ENCODE measurements around the gene ARID3C. TPM values are rescaled to one million over a fixed set of nuclear protein-coding genes. Genes with fewer than 3 reads are reported as not detected.
A peak's percentile ranks its signal among the peaks of the same experiment; 100 is the strongest.
"Not testable (repeated sequence)": the region's sequence is repeated elsewhere in the genome, so short reads cannot be mapped to it uniquely, and the experiment has no call there.

Gene ARID3C
- total RNA-seq, 1 experiment from 2014 or later = not detected

DNA sequence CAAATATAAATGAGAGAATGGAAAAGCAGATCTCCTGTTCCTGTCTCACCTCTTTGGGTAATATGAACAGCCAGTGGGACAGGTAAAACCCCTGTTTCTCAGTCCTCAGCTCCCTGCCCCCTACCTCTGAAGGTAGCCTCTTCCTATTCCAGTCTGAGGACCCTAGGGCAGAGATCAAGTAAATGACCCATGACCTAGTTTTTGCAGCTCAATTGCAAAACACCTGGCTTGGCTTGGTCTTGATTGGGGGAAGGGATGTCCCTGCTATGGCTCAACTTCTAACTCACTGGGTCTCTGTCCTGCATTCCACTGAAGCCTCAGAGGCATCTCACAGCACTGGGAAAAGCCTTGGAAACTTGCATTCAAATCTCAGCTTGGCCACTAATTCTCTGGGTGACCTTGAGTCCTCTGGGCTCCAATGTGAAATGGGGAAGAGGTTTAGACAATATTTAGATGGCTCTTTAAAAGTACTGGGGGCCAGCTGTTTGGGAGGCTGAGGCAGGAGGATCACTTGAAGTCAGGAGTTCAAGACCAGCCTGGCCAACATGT is 16.0 kb upstream of the ARID3C start:
- Histone ChIP-seq H3K4me3 (ENCODE audit: insufficient read depth, low read depth, low read length) (no peak overlapping the region), H3K36me3 (replicated peaks; ENCODE audit: control insufficient read depth, insufficient read depth, low read length) (peaks cover 15% of the 10 kb centered on the region), H3K27me3 (ENCODE audit: control insufficient read depth, insufficient read depth, low read length) (no peaks in the 10 kb centered on the region)
- peak; percentile 53 for DNase-seq

DNA sequence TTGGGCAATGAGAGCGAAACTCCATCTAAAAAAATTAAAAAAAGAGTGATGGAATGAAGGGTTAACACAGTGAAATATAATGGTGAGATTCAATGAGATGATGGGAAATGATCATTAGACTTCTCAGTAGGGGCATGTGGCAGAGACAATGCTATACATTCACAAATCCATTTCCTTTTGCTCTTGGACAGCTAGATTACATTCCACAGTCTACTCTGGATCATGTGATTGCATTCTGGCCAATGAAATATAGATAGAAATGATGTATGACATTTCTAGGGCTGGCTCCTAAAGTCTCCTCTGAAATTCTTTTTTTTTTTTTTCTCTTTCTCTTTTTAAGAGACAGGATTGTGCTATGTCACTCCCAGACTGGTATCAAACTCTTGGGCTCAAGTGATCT is 13.8 kb upstream of the ARID3C start:
- H3K4me3 ChIP-seq (ENCODE audit: insufficient read depth, low read depth, low read length) = no peak overlapping the region

DNA sequence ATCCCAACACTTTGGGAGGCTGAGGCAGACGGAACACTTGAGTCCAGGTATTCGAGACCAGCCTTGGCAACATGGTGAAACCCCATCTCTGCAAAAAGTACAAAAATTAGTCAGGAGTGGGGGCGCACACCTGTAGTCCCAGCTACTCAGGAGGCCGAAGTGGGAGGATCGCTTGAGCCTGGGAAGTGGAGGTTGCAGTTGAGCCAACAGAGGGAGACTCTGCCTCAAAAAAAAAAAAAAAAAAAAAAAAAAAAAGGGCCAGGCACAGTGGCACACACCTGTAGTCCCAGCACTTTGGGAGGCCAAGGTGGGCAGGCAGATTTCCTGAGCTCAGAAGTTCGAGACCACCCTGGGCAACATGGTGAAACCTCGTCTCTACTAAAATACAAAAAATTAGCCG is 10.5 kb upstream of the ARID3C start:
- H3K27me3 ChIP-seq (ENCODE audit: control insufficient read depth, insufficient read depth, low read length); DNase-seq; H3K36me3 ChIP-seq (replicated peaks; ENCODE audit: control insufficient read depth, insufficient read depth, low read length); H3K4me3 ChIP-seq (ENCODE audit: insufficient read depth, low read depth, low read length): not testable (repeated sequence)

More for the DNA sequence above, 13.8 kb upstream of the ARID3C start:
- Histone ChIP-seq H3K36me3 (replicated peaks; ENCODE audit: control insufficient read depth, insufficient read depth, low read length) (no peaks in the 10 kb centered on the region), H3K27me3 (ENCODE audit: control insufficient read depth, insufficient read depth, low read length) (no peaks in the 10 kb centered on the region)
- no peak for DNase-seq

DNA sequence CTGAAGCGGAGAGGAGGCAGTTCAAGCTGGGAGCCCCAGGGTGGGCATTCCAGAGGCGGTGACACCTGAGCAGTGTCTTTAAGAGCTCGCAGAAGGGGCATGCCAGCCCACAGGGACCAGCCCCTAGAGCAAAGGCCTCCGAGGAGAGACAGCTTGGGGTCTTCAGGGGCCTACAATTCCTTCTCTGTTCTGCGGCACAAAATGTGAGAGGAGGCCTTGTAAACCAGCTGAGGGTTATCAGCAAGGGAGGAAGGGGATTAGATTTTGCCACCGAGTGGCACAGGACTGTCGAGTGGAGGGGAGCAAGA is 9.2 kb upstream of the ARID3C start:
- peak overlapping the region; percentile 96 for H3K4me3 ChIP-seq (ENCODE audit: insufficient read depth, low read depth, low read length)
- peaks cover 3% of the 10 kb centered on the region for H3K36me3 ChIP-seq (replicated peaks; ENCODE audit: control insufficient read depth, insufficient read depth, low read length)
- DNase-seq = no peak
- peaks cover 7% of the 10 kb centered on the region for H3K27me3 ChIP-seq (ENCODE audit: control insufficient read depth, insufficient read depth, low read length)

DNA sequence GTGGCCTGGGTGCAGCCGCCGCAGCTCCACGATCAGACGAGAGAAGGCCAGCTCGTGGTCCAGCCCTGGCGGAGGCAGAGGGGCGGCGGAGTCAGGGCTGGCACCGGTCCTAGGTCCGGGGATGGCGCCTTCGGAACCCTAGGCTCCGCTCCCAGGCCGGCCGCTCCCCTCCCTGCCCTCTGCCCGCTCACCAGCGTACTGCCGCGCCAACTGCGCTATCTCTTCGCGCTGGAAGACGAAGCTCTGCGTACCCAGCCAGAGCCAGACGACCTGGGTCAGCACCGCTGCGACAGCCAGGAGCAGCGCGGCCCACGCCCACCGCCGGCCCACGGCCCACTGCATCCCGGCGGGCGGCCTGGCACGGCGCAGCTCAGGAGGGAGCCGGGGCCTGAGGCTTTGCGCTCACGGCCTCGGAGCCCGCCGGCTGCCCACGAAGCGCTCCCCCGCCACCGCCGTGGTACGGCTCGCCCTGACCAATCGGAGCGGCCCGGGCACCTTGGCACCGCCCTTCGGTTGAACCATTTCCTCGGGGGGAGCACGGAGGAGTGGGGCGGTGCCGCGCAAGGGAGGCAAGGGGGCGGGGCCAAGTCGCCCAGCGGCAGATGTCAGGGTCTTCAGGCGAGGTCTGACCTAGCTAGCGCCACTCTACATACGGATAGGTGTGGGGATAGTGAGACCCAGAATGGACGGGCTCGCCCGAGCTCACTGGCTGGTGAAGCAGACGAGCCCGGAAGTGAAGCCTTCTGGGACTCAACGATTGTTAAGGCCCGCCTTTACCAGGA is 8.7 kb upstream of the ARID3C start, which contains the start of gene SIGMAR1:
SIGMAR1 (minus strand) TSS at position 432 of the 782 bp plus-strand sequence; CDS start at position 342, 90 bp downstream.
- H3K4me3 ChIP-seq (ENCODE audit: insufficient read depth, low read depth, low read length) = peak within 1 kb of the TSS; percentile 96
- peak; percentile 99 for DNase-seq
- H3K27me3 ChIP-seq (ENCODE audit: control insufficient read depth, insufficient read depth, low read length) = peaks cover 8% of the 10 kb centered on the region
- peaks cover 3% of the 10 kb centered on the region for H3K36me3 ChIP-seq (replicated peaks; ENCODE audit: control insufficient read depth, insufficient read depth, low read length)

GRCh38 chr9:34636791-34637355 is 8.0 kb upstream of the ARID3C start:
- H3K36me3 ChIP-seq (replicated peaks; ENCODE audit: control insufficient read depth, insufficient read depth, low read length) = peaks cover 3% of the 10 kb centered on the region
- peaks cover 12% of the 10 kb centered on the region for H3K27me3 ChIP-seq (ENCODE audit: control insufficient read depth, insufficient read depth, low read length)
- peak overlapping the region; percentile 96 for H3K4me3 ChIP-seq (ENCODE audit: insufficient read depth, low read depth, low read length)
- no peak for DNase-seq

- Histone ChIP-seq H3K4me3 (ENCODE audit: insufficient read depth, low read depth, low read length) (no peak overlapping the region), H3K27me3 (ENCODE audit: control insufficient read depth, insufficient read depth, low read length) (peaks cover 25% of the 10 kb centered on the region)
- DNase-seq = no peak
These were observed 6.7 kb upstream of the ARID3C start for GRCh38 chr9:34635556-34635955.

DNA sequence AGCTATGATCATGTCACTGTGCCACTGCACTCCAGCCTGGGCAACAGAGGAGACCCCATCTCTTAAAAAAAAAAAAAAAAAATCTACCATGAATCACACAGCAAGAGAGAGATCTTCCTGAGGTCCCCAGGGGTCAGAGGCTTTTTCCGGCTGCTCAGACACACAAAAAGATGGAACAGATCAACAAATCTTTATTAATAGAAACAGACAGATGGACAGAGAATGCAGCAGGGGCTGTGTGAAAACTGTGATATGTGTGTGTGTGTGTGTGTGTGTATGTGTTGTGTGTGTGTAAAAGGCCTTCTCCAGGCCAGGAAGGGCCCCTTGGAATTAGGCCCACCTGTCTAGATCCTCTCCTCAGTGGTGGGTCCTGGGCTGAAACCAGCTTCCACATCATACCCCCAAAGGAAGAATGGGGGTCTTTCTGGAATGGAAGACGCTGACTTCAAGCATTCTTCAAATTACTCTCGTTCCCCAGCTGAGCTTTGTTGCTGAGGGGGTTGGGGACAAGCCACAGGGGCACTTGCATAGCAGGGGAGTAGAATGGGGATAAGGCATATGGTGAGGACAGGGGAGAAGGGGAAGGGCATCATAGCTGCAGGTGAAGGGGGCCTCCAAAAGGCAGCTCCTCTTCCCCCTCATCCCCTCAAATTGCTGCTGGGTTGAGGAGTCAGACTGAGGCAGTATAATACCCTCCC is 5.8 kb upstream of the ARID3C start:
- Histone ChIP-seq H3K27me3 (ENCODE audit: control insufficient read depth, insufficient read depth, low read length) (peaks cover 34% of the 10 kb centered on the region), H3K4me3 (ENCODE audit: insufficient read depth, low read depth, low read length) (no peak overlapping the region), H3K36me3 (replicated peaks; ENCODE audit: control insufficient read depth, insufficient read depth, low read length) (peaks cover 3% of the 10 kb centered on the region)
- DNase-seq = no peak

More at GRCh38 chr9:34635556-34635955, 6.7 kb upstream of the ARID3C start:
- peaks cover 3% of the 10 kb centered on the region for H3K36me3 ChIP-seq (replicated peaks; ENCODE audit: control insufficient read depth, insufficient read depth, low read length)

DNA sequence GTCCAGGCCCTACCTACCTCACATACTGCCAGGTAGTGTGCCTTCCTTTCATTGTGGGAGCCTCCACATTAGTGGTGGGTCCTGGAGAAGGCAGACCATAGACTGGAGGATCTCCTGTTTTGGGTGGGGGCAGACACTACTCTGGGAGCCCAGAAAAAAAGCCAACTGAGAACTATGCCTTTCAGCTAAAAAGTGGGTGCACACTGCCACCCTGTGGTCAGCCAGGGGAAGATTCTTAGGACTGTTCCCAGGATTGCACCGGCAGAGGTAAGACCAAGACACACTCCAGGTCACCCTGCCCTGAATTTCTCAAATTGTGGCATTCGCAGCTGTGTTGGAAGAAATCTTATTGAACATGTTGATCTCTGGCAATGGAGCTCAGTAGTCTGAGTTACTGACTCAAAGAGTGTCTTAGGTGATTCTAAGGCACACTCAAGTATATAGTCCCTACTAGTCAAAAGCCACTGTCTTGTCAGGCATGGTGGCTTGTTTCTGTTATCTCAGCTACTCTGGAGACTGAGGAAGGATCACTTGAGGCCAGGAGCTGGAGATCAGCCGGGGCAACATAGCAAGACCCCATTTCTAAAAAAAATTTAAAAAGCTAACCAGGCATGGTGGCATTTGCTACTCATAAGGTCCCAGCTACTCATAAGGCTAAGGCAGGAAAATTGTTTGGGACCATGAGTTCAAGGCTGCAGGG is 5.1 kb upstream of the ARID3C start:
- no peak overlapping the region for H3K4me3 ChIP-seq (ENCODE audit: insufficient read depth, low read depth, low read length)
- H3K36me3 ChIP-seq (replicated peaks; ENCODE audit: control insufficient read depth, insufficient read depth, low read length) = peaks cover 3% of the 10 kb centered on the region
- DNase-seq = peak; percentile 89
- peaks cover 40% of the 10 kb centered on the region for H3K27me3 ChIP-seq (ENCODE audit: control insufficient read depth, insufficient read depth, low read length)

- Histone ChIP-seq H3K36me3 (replicated peaks; ENCODE audit: control insufficient read depth, insufficient read depth, low read length) (peaks cover 3% of the 10 kb centered on the region), H3K27me3 (ENCODE audit: control insufficient read depth, insufficient read depth, low read length) (peaks cover 48% of the 10 kb centered on the region), H3K4me3 (ENCODE audit: insufficient read depth, low read depth, low read length) (no peak overlapping the region)
- DNase-seq = no peak
These were observed 4.3 kb upstream of the ARID3C start for GRCh38 chr9:34633166-34633565.

DNA sequence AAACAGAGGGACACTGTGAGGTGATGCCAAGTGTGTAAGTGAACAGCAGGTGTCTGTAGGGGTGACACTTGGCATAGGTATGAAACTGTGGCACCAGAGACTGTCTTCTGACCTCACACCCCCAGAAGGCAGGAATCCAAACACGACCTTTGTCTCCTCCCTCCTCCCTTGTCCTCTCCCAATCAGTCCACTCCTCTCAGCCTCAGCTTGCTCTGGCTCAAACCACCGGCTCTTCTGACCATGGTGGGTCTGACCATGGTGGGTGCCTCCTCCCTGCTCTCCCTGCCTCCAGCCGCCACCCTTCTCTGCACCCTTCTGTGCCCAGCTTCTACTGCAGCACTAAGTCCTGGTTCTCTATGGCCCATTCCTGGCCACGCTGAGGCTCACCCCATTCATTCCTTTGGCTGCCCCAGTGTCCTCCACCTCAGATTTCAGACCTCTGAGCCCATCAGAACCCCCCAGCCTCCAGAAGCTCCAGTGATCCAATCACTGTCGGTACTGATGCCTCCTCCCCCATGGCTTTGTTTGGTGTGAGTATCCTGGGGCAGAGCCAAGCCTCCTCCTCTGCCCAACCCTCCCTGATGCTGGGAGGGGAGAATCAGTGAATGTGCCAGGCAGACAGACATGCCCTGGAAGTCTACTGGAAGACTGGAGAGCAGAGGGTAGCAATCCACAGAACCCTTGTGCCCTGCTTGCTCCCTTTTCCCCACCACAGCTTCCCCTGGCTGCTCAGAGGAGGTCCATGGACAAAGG is 1.7 kb upstream of the ARID3C start:
- peaks cover 69% of the 10 kb centered on the region for H3K27me3 ChIP-seq (ENCODE audit: control insufficient read depth, insufficient read depth, low read length)
- peaks cover 3% of the 10 kb centered on the region for H3K36me3 ChIP-seq (replicated peaks; ENCODE audit: control insufficient read depth, insufficient read depth, low read length)
- DNase-seq = no peak
- H3K4me3 ChIP-seq (ENCODE audit: insufficient read depth, low read depth, low read length) = no peak overlapping the region

- H3K4me3 ChIP-seq (ENCODE audit: insufficient read depth, low read depth, low read length) = no peak overlapping the region
- peaks cover 80% of the 10 kb centered on the region for H3K27me3 ChIP-seq (ENCODE audit: control insufficient read depth, insufficient read depth, low read length)
- H3K36me3 ChIP-seq (replicated peaks; ENCODE audit: control insufficient read depth, insufficient read depth, low read length) = no peaks in the 10 kb centered on the region
- DNase-seq = peak; percentile 29
These were observed 584 bp upstream of the ARID3C start for GRCh38 chr9:34629491-34629808.

DNA sequence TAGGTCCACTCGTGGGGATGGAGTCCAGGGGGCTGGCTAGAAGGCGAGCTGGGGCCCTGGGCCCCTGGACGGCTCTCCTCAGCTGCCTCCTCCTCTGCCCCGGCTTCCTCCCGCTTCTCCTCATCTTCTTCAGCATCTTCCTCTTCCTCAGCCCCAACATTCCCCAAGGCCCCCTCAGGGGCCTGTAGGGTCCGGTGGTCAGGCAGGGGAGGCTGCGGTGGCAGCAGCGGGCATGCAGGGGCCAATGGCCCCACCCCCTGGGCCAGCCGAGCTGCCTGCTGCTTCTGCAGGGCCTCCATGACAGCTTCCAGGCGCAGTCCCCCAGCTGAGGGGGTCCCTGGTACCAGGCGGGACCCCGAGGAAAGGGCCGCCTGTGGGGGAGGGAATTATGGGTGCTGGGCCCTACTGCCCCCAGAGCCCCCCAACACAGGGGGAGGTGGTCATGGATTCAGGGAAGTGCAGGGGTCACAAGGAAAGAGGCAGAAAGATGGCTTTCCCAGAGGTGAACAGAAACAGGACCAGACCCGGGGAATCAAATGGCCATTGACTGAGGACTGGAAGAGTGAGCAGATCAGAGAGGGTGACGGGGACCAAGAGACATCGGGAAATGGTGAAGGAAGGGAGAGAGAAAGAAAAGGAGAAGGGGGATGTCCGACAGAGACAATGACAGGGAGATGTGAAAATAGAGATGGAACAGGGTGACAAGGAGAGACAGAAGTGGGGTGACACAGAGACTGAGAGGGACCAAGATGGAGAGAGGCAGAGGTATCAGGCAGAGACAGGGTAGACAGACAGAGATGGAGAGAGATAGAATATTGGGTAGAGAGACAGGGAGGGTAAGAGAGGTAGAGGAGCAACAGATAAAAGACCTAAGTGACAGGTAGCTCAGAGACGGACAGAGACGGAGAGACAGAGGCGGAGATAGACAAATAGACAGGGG is 880 bp downstream of the ARID3C start:
- DNase-seq = no peak
- H3K27me3 ChIP-seq (ENCODE audit: control insufficient read depth, insufficient read depth, low read length) = peaks cover 92% of the 10 kb centered on the region
- H3K4me3 ChIP-seq (ENCODE audit: insufficient read depth, low read depth, low read length) = peak overlapping the region; percentile 34; the same call in 1 of the 2 replicates
- H3K36me3 ChIP-seq (replicated peaks; ENCODE audit: control insufficient read depth, insufficient read depth, low read length) = no peaks in the 10 kb centered on the region

All from H7 (cell line).